Skeletal muscle satellite cell (primary cell): ENCODE results near the gene TNFRSF1A.
A peak's percentile ranks its signal among the peaks of the same experiment; 100 is the strongest.

Source experiments
- H3K27me3 ChIP-seq: 2 replicates; pipeline ENCODE4 v1.7.0; 2013; ENCODE audit warnings: low read length; ENCODE audit not compliant: control insufficient read depth, insufficient read depth
- H3K36me3 ChIP-seq: 2 replicates; pipeline ENCODE4 v1.7.0; 2013; ENCODE audit warnings: mild to moderate bottlenecking, control low read depth, low read length; ENCODE audit not compliant: insufficient read depth
- H3K4me1 ChIP-seq: 2 replicates; pipeline ENCODE4 v1.7.0; 2013; ENCODE audit warnings: low read length; ENCODE audit not compliant: control insufficient read depth, insufficient read depth
- H3K4me2 ChIP-seq: 2 replicates; pipeline ENCODE4 v1.7.0; 2013; ENCODE audit warnings: mild to moderate bottlenecking, low read length
- H3K4me3 ChIP-seq: 2 replicates; pipeline ENCODE4 v1.7.0; 2013; ENCODE audit warnings: low read length
- H3K9ac ChIP-seq: 2 replicates; pipeline ENCODE4 v1.7.0; 2013; ENCODE audit warnings: mild to moderate bottlenecking, low read depth, low read length, moderate library complexity
- H3K9me3 ChIP-seq: replicated peaks from 2 replicates; pipeline ENCODE4 v1.7.0; 2013; ENCODE audit warnings: mild to moderate bottlenecking, control low read depth, low read length

TNFRSF1A gene

GRCh38 chr12:6330999-6331714 is 10.7 kb downstream of the TNFRSF1A start:
- Histone ChIP-seq H3K36me3 (peaks cover 85% of the 10 kb centered on the region), H3K9ac (no peak overlapping the region), H3K27me3 (no peaks in the 10 kb centered on the region), H3K9me3 (no peaks in the 10 kb centered on the region), H3K4me2 (no peak overlapping the region), H3K4me1 (peaks cover 57% of the 10 kb centered on the region), H3K4me3 (no peak overlapping the region)

GRCh38 chr12:6330192-6330591 is 11.7 kb downstream of the TNFRSF1A start:
- Histone ChIP-seq H3K4me1 (peaks cover 54% of the 10 kb centered on the region), H3K4me3 (no peak overlapping the region), H3K9ac (no peak overlapping the region), H3K36me3 (peaks cover 90% of the 10 kb centered on the region), H3K4me2 (no peak overlapping the region), H3K27me3 (no peaks in the 10 kb centered on the region), H3K9me3 (no peaks in the 10 kb centered on the region)

GRCh38 chr12:6329703-6330064 is 12.2 kb downstream of the TNFRSF1A start:
- peaks cover 90% of the 10 kb centered on the region for H3K36me3 ChIP-seq

GRCh38 chr12:6328945-6329702 is 12.8 kb downstream of the TNFRSF1A start:
- Histone ChIP-seq H3K4me1 (peaks cover 54% of the 10 kb centered on the region), H3K9ac (no peak overlapping the region), H3K27me3 (no peaks in the 10 kb centered on the region), H3K4me2 (no peak overlapping the region), H3K4me3 (no peak overlapping the region), H3K9me3 (no peaks in the 10 kb centered on the region), H3K36me3 (peaks cover 87% of the 10 kb centered on the region)

More at GRCh38 chr12:6329703-6330064, 12.2 kb downstream of the TNFRSF1A start:
- Histone ChIP-seq H3K9ac (no peak overlapping the region), H3K4me1 (peaks cover 54% of the 10 kb centered on the region), H3K9me3 (no peaks in the 10 kb centered on the region), H3K4me3 (no peak overlapping the region), H3K4me2 (no peak overlapping the region), H3K27me3 (no peaks in the 10 kb centered on the region)

- H3K4me2 ChIP-seq: no peak overlapping the region
- peaks cover 53% of the 10 kb centered on the region for H3K4me1 ChIP-seq
- no peaks in the 10 kb centered on the region for H3K27me3 ChIP-seq
- no peaks in the 10 kb centered on the region for H3K9me3 ChIP-seq
- no peak overlapping the region for H3K4me3 ChIP-seq
- peak overlapping the region; percentile 1 for H3K9ac ChIP-seq
- peaks cover 78% of the 10 kb centered on the region for H3K36me3 ChIP-seq
These were observed 13.7 kb downstream of the TNFRSF1A start for GRCh38 chr12:6328045-6328779.

GRCh38 chr12:6327229-6328041 is 14.4 kb downstream of the TNFRSF1A start:
- H3K4me1 ChIP-seq: peaks cover 52% of the 10 kb centered on the region

GRCh38 chr12:6326316-6327228 is 15.3 kb downstream of the TNFRSF1A start:
- Histone ChIP-seq H3K4me3 (no peak overlapping the region), H3K27me3 (no peaks in the 10 kb centered on the region), H3K4me1 (peaks cover 46% of the 10 kb centered on the region), H3K9me3 (no peaks in the 10 kb centered on the region), H3K4me2 (no peak overlapping the region), H3K36me3 (peaks cover 67% of the 10 kb centered on the region), H3K9ac (no peak overlapping the region)

More at GRCh38 chr12:6327229-6328041, 14.4 kb downstream of the TNFRSF1A start:
- no peak overlapping the region for H3K4me3 ChIP-seq
- peak overlapping the region; percentile 1 for H3K9ac ChIP-seq
- H3K9me3 ChIP-seq: no peaks in the 10 kb centered on the region
- H3K36me3 ChIP-seq: peaks cover 72% of the 10 kb centered on the region
- H3K4me2 ChIP-seq: no peak overlapping the region
- H3K27me3 ChIP-seq: no peaks in the 10 kb centered on the region

- Histone ChIP-seq H3K4me2 (no peak overlapping the region), H3K9ac (peak overlapping the region; percentile 28), H3K27me3 (no peaks in the 10 kb centered on the region), H3K4me3 (no peak overlapping the region), H3K4me1 (peaks cover 42% of the 10 kb centered on the region), H3K36me3 (peaks cover 52% of the 10 kb centered on the region), H3K9me3 (no peaks in the 10 kb centered on the region)
These were observed 16.7 kb downstream of the TNFRSF1A start for GRCh38 chr12:6324936-6325750.

GRCh38 chr12:6323995-6324711 is 17.7 kb downstream of the TNFRSF1A start:
- H3K4me2 ChIP-seq: peak overlapping the region; percentile 47
- no peaks in the 10 kb centered on the region for H3K9me3 ChIP-seq
- H3K27me3 ChIP-seq: no peaks in the 10 kb centered on the region
- peaks cover 43% of the 10 kb centered on the region for H3K36me3 ChIP-seq
- H3K4me3 ChIP-seq: no peak overlapping the region
- peak overlapping the region; percentile 28 for H3K9ac ChIP-seq
- peaks cover 42% of the 10 kb centered on the region for H3K4me1 ChIP-seq
